GM12873 (cell line): ENCODE results near the gene IRF5.

Source experiments
- TF ChIP-seq, protein P1 (sequence below): IDR thresholded peaks from 2 replicates; pipeline ENCODE4 v1.5.1; 2012; ENCODE audit warnings: low read depth, mild to moderate bottlenecking, moderate library complexity, low read length, control low read depth; ENCODE audit not compliant: insufficient read depth; ENCODE audit errors: missing control alignments

IRF5 gene

DNA sequence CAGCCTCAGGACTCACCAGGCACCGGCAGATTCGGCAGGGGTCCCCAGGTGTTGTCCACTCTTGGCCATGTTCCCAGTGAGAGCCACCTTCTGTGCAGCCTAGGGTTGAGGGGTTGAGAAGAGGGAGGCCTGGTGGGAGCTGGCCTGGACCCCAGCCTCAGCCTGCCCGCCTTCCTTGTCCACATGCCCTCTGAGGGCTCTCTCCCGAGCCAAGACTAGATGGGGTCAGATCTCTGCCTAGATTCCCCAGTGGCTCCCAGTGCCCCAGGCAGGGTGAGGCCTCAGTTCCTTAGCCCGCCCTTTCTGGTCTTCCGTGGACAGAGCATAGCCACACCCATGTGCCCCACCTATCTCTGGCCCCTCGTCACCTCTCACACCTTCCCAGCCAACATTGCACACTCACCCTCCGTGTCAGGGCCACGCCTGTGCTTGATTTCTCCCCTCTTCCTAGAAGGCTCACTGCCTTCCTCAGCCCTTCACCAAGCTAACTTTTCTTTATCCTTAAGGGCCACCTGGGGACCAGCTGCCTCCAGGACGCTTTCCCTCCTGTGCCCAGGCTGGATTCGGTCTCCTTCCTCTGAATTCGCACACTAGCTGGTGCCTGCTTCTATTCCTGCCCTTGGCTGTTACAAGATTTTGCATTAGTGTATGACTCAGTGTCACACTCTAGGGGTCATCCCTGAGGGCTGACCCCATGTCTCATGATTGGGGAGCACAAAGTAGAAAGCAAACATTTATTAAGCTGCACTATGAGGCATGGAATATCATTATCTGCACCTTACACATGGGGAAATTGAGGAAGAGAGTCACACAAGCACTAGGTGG lies 34.8 kb upstream of the IRF5 start:
- TF ChIP-seq, protein P1, sequence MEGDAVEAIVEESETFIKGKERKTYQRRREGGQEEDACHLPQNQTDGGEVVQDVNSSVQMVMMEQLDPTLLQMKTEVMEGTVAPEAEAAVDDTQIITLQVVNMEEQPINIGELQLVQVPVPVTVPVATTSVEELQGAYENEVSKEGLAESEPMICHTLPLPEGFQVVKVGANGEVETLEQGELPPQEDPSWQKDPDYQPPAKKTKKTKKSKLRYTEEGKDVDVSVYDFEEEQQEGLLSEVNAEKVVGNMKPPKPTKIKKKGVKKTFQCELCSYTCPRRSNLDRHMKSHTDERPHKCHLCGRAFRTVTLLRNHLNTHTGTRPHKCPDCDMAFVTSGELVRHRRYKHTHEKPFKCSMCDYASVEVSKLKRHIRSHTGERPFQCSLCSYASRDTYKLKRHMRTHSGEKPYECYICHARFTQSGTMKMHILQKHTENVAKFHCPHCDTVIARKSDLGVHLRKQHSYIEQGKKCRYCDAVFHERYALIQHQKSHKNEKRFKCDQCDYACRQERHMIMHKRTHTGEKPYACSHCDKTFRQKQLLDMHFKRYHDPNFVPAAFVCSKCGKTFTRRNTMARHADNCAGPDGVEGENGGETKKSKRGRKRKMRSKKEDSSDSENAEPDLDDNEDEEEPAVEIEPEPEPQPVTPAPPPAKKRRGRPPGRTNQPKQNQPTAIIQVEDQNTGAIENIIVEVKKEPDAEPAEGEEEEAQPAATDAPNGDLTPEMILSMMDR, result no peak

DNA sequence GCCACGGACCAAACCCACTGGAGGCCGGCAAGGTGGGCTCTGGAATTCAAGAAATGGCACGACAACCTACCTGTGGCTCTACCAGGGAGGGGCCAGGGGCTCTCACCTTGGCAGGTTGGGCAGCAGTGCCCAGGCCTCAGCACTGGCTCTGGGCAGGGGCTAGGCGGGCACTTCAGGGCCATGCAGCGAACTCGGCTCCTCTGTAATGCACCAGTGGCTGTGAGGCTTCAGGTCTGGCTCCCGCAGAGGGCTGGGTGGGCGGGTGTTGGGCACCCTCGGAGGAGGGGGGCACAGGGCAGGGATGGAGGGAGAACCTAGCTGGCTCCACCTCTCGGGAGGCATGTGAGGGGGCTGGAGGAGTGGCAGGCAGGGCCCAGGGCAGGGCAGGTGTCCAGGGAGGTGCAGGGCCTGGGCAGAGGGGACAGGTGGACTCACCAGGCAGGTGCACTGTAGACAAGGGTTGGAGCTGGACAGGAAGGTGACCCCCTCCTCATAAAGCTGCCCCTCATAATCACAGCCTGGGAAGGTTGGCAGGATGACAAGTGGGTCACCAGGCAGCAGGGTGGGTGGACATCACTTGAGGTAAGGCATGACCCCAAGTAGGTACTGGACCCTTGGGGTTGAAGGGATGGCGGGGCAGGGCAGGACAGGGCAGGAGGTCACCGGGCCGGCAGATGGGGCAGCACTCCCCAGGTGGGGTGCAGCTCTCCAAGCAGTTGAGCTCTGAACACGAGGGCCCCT lies 33.9 kb upstream of the IRF5 start:
- TF ChIP-seq, protein P1, result no peak

DNA sequence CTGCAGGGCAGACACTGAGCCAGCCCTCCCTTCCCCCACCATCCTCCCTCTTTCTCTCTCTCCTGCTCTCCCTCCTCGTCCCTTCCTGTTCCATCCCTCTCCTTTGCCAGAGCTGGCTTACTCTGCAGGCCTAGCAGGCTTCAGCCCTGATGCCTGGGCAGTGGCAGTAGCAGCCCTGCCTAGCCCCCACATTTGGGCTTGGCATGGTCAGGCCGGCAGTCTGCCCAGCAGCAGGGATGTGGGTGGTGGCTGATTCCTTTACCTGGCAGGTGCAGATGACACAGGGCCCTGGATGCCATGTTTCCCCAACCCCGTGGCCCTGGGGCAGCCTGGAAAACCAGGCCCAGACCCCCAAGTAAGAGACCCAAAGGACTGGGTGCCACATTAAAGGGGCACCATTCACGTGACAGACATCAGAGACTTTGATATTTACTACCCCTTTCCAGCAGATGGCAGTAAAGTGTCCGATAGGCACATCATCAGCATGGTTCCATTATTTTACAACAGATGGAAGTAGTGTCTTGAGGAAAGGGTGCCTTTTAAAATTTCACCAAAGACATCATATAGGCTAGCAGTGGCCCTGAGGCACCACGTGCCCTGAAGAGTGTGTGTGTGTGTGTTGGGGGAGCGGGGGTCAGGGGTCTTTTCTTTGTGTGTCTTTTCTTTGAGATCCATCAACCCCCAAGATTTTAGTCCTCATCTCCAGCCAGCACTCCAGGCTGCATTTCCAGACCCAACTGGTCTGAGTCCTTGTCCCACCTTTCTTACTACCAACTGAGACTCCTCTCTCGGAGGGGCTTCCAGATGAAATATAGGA lies 33.1 kb upstream of the IRF5 start:
- TF ChIP-seq, protein P1, result peak; percentile 72

DNA sequence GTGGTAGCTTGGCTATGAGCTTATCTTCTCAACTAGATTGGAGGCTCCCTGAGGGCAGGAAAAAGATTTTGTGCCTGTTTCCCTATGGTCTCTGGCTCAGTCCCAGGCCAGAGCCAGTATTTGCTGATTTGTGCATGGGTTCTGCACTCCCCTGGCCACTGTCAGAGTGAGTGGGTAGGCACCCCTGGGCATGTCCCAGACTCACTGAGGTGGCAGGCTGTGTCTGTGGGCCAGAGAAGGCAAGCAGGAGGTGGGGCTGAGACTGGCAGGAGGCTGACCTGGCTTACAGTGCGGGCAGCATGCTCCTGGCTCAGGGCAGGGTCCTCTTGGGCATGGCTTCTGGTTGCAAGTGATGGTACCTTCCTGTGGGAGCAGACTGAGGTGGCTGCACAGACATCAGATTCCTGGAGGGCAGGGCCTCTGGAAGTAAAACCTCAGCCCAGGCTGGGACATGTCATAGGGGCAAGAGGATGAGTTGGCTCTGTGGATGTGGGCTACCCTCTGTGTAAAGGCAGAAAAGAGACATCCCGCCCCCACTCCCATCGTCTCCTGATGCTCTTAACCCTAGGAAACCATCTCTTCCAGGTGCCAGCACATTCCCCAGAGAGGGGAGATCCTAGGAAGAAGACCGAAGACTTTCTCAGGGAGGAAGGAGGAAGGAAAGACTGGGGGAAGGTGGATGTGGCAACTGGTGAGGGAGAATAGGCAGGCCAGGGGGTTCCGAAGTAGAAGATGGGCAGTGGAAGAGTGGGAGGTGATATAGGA lies 31.5 kb upstream of the IRF5 start:
- TF ChIP-seq, protein P1, result no peak

DNA sequence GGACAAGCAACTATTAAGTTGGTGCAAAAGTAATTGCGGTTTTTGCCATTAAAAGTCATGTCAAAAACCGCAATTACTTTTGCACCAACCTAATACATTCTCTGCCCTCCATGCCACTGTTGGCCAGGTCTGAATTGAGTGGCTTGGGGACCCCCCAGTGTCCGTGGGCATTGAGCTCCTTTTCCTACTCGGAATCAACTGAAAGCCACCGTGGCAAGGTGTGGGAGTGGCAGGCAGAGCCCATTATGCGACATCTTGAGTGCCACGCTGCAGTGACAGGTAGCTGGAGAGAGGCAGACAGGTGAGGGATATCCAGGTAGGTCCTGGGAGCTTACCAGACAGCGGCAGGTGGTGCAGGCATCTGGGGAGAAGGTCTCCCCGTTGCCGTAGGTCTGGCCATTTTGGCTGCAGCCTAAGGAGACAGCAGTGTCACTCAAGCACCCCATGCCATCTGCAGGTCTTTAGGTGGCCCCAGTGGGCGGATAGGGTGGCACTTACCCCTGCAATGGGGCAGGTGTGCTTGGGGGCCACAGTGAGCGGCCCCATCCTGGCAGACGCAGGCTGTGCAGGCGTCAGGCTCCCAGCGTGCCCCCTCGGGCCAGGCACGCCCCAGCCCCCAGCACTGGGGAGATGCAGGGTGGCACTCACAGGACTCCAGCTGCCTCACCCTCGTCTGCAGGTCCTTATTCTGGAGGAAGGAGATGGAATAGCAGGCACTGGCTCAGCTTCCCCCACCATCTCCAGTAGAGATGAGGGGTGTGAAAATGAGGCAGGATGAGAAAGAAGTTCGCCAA lies 30.8 kb upstream of the IRF5 start:
- TF ChIP-seq, protein P1, result no peak

DNA sequence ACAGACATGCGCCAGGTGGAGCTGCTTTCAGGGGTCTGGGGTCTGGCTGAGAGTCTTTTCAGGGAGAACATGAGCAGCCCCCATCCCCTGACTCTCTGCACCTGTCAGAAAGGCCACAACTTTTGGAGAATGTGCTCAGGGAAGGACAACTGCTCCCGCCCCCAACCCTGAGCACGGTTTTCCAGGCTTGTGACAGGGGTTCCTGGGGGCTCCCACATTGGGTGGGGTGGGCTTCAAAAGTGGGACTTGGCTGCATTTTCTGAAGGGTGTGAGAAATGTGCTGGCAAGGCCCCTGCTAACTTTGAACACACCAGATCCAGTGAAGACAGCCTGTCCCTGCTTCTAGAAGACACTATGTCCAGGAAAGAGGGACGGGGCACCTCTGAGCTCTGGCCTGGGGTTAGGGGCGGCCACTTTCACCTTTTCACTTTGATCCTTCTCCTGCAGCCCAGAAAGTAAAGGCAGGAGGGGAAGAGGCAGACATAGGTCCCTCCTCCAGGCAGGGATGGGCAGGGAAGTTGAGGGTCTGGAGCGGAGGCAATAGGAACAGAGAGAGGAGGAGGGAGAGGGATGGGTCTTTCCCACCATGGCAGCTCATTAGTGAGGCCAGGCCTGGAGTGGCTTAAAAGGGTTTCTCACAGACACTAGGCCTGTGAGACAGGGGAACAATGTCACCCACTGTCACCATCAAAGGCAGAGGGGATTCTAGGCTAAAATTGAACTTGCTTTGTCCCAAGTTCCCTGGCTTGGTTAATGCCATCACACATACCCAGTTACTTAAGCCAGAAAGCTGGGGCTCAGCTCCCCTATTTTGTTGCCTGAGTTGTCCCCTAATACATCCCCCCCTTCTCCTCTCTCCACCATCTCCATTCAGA lies 28.7 kb upstream of the IRF5 start:
- TF ChIP-seq, protein P1, result no peak
